H1 (cell line): ENCODE results near the gene AMZ1. TPM values are rescaled to one million over a fixed set of nuclear protein-coding genes. Genes with fewer than 3 reads are reported as not detected.

Experiments
- BCL11A ChIP-seq, 2 experiments: IDR thresholded peaks; one replicate each; pipeline ENCODE4 v1.6.1; 2011; ENCODE audit warnings: low read depth in 2 of 2, low read length in 2 of 2, mild to moderate bottlenecking in 2 of 2
- CBX5 ChIP-seq: fragments of 300-800, 300-1000 bp; sonication (generic); IDR thresholded peaks from 2 replicates; pipeline ENCODE4 v1.7.1; 2016; ENCODE audit warnings: antibody characterized with exemption, low read length, low read depth
- CBX8 ChIP-seq: fragments of 300-800, 300-1000 bp; sonication (generic); IDR thresholded peaks from 2 replicates; pipeline ENCODE4 v1.7.1; 2016; ENCODE audit warnings: low read depth, low read length, borderline replicate concordance
- CEBPB ChIP-seq: IDR thresholded peaks from 2 replicates; pipeline ENCODE4 v1.6.1; 2012; ENCODE audit warnings: low read depth, low read length
- EGR1 ChIP-seq: IDR thresholded peaks from 2 replicates; pipeline ENCODE4 v1.6.1; 2011; ENCODE audit warnings: low read depth, low read length, borderline replicate concordance
- SIN3A ChIP-seq, 2 experiments: IDR thresholded peaks in 1 of 2; conservative IDR thresholded peaks in 1 of 2; 2 replicates each; pipeline ENCODE4 v1.6.1; 2011 to 2012; ENCODE audit warnings: low read length in 2 of 2, improper control_type of control experiment in 1 of 2, low read depth in 1 of 2, mild to moderate bottlenecking in 1 of 2
- polyA plus RNA-seq, 7 experiments: library from polyadenylated mRNA; depleted of rRNA in 3 of 7; stranded (reverse) in 5 of 7; unstranded in 2 of 7; fragments of >200 nt in 5 of 7; fragments of 200-250 nt in 2 of 7; gene quantifications; 1 replicate in 5 of 7; 2 replicates in 1 of 7; 4 replicates in 1 of 7; pipeline versions ENCODE4 v1.2.1 to v1.2.3, GENCODE V29; 2011 to 2013; ENCODE audit warnings: missing spikeins in 2 of 7, mixed read lengths in 2 of 7
- total RNA-seq: library from RNA; stranded (reverse); fragmentation: NEBNext Ultra II Directional; extraction: Animal tissue kit (Norgen Biotek cat#: 25700); gene quantifications from 2 replicates; pipeline ENCODE4 v1.2.1, GENCODE V29; 2021

Gene AMZ1
- total and polyA plus RNA-seq, 2 of the 8 experiments (the other 6 are each of a cell fraction or from before 2014, with no cell fraction given), result 0.59 to 1.4 TPM

- no peak for TF ChIP-seq CEBPB
- TF ChIP-seq SIN3A (conservative IDR thresholded peaks at IDR 0.05 in 1 of 2, IDR thresholded peaks at IDR 0.05 in 1 of 2; ENCODE audit: low read depth in 1 of 2, low read length in 2 of 2), result no peak
- TF ChIP-seq CBX8, result no peak
- no peak for TF ChIP-seq EGR1
- no peak for TF ChIP-seq BCL11A (IDR thresholded peaks at IDR 0.05; ENCODE audit: low read depth in 2 of 2, low read length in 2 of 2)
- no peak for TF ChIP-seq CBX5
These were observed 67.5 kb downstream of the AMZ1 start (continued) for GRCh38 chr7:2755531-2755930.
